Measurements from ENCODE around the gene WDR26.

GRCh38 chr1:224359207-224359606, 75.4 kb downstream of the WDR26 start:
- TF ChIP-seq GATA3 (IDR thresholded peaks at IDR 0.05; ENCODE audit: low read depth, low read length) (no peak), GATA2 (IDR thresholded peaks at IDR 0.05; ENCODE audit: low read depth, low read length) (no peak)
